GM18517 (cell line): ENCODE results near the gene CRYBG1.

Source experiments
- ATAC-seq: cut with Tn5 transposase; IDR thresholded peaks from one replicate; pipeline ENCODE4 v1.9.1; 2021; ENCODE audit warnings: mild to moderate bottlenecking, moderate library complexity; ENCODE audit not compliant: unreplicated experiment

CRYBG1 gene, protein sequence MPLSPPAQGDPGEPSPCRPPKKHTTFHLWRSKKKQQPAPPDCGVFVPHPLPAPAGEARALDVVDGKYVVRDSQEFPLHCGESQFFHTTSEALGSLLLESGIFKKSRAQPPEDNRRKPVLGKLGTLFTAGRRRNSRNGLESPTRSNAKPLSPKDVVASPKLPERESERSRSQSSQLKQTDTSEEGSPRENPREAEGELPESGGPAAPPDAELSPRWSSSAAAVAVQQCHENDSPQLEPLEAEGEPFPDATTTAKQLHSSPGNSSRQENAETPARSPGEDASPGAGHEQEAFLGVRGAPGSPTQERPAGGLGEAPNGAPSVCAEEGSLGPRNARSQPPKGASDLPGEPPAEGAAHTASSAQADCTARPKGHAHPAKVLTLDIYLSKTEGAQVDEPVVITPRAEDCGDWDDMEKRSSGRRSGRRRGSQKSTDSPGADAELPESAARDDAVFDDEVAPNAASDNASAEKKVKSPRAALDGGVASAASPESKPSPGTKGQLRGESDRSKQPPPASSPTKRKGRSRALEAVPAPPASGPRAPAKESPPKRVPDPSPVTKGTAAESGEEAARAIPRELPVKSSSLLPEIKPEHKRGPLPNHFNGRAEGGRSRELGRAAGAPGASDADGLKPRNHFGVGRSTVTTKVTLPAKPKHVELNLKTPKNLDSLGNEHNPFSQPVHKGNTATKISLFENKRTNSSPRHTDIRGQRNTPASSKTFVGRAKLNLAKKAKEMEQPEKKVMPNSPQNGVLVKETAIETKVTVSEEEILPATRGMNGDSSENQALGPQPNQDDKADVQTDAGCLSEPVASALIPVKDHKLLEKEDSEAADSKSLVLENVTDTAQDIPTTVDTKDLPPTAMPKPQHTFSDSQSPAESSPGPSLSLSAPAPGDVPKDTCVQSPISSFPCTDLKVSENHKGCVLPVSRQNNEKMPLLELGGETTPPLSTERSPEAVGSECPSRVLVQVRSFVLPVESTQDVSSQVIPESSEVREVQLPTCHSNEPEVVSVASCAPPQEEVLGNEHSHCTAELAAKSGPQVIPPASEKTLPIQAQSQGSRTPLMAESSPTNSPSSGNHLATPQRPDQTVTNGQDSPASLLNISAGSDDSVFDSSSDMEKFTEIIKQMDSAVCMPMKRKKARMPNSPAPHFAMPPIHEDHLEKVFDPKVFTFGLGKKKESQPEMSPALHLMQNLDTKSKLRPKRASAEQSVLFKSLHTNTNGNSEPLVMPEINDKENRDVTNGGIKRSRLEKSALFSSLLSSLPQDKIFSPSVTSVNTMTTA (N-terminal part only)

DNA sequence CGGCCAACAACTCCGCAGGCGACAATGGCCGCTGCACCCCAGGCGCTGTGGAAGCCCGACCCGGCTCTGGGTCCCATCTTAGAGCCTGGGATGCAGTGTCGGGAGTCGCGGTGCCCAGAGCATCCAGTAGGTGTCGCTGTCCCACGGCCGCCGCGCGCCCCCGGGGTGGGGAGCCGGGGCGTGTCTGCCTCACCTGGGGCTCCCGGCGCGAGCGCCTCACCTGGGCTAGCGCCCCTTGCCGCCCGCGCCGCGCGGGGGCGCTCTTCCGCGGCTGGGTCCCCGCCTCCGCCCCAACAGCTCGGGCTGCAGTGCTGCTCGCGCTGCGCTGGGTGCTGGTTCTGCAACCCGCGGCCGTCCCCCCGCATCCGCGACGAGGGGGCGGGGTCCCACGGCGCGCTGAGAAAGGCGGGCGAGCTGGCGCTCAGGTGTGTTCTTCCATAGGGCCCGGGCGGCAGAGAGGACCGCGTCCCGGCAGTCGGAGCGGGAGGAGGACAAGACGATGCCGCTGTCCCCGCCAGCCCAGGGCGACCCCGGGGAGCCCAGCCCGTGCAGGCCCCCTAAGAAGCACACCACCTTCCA, at the start of gene CRYBG1:
TSS of gene CRYBG1 (plus strand) at position 308 of the 579 bp plus-strand sequence. CDS start at position 500, 192 bp downstream.
- peak; percentile 64 for ATAC-seq

DNA sequence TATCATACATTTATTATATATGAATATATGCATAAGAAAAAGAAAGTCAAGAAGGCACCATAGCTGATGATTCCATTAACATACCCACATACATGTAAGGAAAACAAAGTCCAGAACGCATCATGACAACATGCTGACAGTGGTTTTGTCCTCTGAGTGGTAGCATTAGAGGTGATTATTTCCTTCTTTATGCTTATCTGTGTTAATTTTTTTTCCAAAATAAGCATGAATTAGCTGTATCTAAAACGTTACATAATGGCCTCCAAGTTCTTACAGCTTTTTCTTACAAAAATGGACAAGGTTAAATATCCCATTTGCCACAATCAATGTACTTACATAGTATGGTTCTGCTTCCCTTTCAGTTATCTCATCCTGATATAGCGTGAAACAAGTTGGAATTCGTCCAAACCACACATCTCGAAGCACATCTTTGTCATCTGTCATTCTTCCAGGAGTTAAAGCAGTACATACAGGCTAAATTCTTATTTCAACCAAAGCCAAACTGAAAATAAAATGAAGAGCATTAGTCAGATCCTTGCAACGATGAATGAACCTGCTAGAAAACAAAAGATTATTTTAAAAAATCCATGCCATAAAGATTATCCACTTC, 44.6 kb upstream of the CRYBG1 start:
- no peak for ATAC-seq

DNA sequence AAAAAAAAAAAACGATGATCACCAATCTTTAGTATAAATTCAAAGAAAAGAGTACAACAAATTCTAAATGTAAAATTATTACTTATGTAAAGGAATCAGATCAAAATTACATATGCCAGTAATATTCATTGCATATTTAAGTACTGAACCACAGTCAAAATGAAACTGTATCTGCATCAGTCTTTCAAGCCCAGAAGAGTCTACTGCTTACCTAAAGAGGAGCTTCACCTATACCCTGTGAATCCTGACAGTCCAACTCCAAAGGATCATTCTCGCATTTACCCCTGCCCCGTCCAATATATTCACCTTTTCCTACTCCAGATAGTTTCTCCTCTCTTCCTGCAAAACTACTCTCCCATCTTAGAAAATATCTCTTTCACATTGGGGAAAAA, 44.1 kb upstream of the CRYBG1 start:
- no peak for ATAC-seq

DNA sequence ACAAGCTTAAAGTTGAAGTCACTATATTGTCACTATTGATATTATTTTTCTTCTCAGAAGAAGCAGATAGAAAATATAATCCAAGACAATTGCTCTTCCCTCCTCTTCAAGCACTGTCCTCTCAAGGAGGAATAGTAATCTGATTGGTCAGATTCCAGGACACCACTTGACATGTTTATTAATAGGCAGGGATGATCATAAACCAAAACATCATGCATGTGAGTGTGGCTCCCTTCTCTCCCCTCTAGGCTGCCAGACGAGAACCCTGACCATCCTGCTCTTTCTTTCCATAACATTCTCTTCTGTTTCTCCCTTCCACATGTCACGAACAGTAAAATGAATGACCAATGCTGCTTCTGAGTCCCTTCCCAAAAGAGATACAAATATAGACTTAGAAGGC, 42.5 kb upstream of the CRYBG1 start:
- ATAC-seq, result no peak

DNA sequence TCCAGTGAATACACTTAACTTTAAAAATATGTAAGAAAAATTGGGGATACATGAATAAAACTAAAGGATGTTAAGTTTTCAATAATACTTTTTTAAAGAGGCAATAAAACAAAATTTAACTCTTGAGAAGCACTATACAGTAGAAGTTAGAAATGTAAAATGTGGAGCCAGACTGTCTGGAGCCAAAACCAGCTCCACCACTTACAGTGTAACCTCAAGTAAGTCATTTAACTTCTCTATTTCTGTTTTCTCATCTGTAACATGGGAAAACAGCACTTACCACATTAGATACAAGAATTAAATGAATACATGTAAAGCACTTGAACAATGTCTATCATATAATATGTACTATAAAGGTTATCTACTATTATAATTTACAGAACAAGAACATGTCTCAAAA, 41.7 kb upstream of the CRYBG1 start:
- no peak for ATAC-seq

DNA sequence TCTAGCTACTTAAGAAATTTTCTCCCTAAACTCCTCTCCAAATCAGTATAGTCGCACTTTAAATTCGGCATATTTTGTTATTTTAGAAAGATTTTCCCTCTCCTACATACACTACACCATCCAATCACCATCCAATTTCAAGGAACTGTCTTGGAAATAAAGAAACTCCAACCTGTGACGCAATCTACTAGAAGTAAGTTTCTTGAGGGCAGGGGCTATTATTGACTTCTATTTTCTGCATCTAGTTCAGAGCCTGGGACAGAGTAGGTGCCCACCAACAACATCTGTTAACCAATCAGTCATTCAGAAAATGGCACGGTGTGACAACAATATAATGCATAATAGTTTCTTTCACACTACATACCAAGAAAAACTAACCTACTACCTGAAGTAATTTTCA, 38.6 kb upstream of the CRYBG1 start:
- no peak for ATAC-seq

DNA sequence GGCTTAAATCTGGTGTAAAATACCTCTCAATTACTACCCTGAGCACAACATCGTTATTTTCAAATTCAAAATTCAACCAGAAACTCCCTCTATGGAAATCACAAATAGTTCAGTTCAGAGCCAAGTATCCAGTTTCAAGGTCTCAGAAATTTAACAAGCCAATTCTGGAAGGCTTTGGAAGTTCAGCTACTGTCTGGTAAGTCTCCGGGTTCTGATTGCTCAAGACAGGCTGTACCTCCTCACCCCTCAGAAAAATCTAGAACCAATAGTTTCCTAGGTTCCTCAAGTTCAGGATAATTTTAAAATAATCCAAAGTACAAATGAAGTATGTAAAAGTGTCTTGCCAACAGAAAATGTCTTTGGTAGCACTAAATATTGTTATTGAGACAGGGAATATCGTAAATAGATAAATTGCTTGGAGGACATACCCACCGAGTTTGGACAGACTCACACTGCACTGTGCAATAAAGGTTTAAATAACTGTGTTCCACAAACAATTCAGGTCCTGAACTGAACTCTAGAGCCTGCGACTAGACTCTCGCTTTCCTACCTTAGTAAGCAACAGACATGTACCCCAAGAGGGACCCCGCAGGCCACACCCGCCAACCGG, 35.7 kb upstream of the CRYBG1 start:
- no peak for ATAC-seq

DNA sequence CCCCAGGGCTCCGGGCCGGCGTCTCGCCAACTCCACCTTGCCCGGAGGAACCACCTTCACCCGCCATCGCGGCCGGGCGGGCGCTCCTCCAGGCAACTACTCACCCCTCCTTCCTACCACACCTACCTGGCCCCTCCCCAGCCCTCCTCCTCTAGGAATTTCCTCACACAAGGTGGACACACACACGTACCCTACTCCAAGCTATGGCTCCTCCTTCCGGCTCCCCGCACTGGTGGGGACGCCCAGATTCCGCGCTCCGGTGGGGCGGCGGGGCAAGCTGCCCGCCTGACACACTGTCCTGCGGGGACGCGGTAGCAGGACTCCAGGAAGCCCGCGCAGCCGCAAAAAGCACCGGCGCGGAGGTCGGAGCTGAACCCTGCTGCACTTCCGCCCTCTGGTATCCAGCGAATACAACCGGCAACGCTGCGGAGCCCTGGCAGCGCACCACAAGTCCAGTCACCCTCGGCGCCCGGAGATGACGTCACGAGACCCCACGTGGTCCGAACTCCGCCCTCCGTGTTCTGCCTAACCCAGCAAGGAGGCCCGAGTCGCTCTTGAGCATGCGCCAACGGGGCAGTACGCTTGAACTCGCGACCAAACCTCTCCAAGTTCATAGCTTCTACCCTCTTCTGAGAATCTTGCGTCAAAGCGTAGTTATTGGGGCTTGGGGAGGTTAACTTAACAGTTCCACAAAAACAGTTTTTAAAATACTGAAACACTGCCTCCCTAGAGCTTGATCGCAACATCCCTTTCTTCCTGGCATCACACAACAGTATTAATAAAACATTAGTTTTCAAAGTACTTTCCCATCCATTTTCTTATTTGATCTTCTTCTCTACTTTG, 35.0 kb upstream of the CRYBG1 start, which contains the start of gene ATG5:
TSS of gene ATG5 (minus strand) at position 425 of the 843 bp plus-strand sequence. CDS start 9,552 bp downstream, outside the sequence.
- peak; percentile 91 for ATAC-seq

DNA sequence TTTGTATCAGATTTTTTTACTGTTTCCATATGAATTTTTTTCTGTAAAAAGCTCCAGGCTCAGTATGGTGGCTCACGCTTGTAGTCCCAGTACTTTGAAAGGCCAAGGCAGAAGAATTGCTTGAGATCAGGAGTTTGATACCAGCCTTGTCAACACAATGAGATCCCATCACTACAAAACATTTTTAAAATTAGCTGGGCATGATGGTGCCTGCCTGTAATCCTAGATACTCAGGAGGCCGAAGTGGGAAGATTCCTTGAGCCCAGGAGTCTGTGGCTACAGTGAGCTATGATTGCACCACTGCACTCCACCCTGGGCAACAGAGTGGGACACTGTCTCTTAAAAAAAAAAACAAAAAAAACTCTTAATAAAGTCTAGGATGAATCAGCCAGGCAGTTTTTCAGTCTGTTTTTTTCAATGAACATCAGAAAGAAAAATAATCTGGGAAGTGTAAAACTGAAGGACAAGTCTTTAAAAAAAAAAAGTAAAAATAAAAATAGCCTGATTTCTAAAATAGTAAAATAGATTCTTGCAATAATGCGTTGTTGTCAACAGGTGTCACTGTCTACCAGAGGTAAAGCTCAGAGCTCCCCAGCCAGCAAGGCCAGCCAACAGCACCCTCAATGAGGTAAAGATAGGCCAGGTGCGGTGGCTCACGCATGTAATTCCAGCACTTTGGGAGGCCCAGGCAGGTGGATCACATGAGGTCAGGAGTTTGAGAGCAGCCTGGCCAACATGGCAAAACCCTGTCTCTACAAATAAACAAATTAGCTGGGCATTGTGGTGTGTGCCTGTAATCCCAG, 25.7 kb upstream of the CRYBG1 start:
- ATAC-seq, result no peak

DNA sequence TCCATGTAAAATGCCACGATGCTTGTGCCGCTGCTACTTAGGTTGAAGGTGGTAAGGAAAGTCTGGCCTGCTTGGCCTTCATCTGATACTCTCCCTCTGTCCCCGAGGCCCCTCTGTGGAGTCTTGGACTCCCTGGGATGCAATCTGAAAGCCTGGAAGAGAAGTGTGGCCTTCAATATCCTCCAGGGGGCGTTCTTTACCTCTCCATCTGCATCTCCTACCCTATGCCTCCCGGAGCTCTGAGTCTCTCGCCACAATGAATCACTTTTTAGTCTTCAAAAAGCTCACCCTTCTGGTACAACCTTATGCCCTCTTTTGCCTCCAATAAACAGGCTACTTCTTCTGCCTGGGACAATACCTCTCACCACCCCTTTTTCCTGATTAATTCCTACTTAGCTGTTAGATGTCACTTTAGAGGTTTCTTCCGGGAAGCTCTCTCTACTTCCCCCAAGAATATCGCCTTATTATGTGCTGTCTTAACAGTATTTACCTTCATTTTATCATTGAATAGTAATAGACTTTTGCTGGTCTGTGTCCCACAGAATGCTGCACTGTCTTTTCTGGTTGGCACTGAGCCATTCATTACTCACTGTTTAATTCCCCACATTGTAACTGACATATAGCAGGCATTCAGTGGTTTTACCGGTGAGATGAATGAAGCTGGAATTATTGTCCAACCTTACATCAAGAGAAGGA, 21.0 kb upstream of the CRYBG1 start:
- no peak for ATAC-seq

DNA sequence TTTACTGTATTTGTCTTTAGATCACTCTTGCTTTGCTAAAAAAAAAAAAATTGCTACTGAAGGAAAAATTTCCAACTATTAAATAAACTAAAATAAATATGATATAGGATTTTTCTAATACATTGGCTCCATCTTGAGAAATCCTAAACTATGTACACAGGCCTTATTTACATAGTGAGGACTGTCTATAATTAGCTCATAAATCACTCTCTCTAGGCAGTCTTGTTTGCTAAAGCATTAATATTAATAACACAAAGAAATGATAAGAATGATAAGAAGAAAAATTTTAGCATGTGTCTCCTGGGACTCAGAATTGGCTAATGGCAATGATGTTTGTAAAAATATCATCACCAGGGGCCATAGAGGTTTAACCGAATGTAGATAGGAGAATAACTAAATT, 13.3 kb upstream of the CRYBG1 start:
- no peak for ATAC-seq

DNA sequence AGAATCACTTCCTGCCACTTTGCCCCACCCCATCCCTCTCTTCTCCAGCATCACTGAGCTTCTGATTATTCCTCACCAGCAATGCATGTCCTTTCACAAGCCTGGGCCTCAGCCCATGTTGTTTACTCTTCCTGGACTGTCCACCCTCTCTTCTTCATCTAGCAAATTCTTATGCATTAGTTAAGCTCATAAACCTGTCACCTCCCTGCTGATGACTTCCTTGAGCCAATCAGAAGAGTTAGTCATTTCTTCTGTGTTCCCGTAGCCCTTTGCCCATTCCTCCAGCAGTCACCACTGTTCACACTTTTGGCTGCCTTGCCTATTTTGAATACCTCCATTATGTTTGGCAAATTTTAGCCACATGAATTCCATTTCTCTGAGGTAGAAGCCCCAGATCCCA, 4.1 kb upstream of the CRYBG1 start:
- no peak for ATAC-seq

DNA sequence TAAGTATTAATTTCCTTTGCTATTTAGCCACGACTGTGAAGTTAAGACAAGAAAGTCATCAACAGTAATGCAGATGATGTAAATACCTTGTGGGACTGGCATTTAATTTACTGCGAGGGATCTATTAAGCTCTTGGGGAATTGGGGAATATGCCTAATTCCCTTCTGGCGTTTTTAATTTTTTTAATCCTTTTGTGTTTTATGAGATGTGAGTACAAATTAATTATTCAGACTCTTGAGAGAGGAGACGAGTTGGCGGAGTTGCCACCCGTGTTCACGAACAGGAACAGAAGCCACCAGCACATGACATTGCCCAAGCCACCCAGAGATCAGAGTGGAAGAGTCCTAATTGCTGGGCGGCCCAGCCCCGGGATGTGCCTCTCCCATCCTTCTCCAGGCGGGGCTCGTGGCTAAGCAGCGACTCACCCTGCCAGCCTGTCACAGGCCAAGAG, 533 bp upstream of the CRYBG1 start:
- no peak for ATAC-seq

DNA sequence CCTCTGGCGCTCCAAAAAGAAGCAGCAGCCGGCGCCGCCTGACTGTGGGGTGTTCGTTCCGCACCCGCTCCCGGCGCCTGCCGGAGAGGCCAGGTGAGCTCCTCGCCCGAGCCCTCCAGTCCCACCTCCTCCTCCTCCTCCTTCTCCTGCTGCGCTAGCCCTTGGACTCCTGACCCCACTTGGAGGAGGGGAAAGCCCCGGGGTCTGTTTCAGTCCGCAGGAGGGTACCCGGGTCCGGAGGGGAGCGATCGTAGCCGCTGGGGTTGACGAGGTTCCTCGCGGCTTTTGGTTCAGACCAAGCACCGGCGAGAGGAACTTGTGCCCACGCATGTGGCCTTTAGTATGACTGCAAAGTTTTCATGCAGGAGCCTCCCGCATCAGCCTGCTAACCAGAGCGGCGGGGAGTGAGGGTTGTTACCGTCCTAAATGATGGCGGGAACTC, 493 bp downstream of the CRYBG1 start:
- peak; percentile 33 for ATAC-seq

DNA sequence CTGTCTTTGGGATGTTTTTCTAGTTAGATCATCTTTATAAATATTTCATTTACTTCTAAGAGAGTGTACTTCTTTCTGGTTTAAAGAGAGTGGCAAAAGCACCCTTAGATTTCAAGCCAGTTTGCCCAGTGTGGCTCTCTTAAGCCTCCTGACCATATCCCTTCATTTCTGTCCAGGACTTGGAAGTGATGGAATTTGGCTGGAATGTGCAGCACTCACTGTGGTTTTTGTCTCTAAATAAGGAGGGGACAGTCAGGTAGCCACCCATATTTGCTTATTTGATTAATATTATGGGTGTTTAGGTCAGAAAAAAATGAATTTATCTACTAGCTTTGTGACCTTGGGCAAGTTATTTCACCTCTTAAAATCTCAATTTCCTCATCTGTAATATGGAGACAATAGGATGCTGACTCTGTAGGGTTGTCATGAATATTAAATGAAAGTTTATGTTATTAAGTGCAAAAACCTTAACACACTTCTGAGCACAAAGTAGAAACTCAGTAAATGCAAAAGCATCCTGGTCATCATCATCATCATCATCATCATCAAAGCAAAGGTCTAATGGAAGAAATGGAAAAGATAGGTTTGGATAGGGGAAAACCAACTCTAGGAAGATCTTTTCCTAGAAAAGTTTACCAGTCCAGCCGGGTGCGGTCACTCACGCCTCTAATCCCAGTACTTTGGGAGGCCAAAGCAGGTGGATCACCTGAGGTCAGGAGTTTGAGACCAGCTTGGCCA, 3.1 kb downstream of the CRYBG1 start:
- ATAC-seq, result no peak

DNA sequence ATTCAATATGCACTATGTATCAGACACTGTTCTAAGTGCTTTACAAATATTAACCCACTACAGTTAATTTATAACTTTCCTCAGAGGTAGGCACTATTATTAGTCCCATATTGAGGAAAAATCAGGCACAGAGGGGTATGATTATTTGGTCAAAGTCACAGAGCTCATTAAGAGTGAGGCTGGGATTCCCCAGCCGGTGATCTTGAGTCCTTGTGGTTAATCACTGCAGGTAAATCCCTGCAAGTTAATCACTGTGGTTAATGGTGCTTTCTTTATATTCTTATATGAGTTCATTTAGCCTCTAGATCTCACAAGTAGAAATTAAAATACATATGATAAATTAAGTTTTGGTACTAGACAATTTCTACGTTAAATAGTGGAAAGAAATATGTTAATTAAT, 9.2 kb downstream of the CRYBG1 start:
- ATAC-seq, result no peak

DNA sequence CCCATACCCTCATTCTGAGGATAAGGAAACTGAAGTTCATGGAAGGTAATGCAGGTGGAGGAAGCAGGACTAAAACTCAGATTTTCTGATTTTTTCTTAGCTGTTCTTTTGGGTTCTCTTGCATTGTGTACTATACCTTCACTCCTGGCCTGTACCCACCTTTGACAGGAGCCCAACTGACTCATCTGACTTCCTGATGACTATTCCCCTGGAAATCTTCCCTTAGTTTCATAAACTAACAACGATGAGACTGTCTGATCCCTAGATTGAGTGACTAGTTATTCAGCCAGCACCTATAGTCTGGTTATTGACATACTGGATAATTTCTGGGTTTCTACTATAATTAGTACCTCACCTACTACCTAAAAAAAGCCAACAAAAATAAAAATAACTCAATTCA, 10.1 kb downstream of the CRYBG1 start:
- ATAC-seq, result no peak
